HG03064 (cell line): Measurements from ENCODE around the gene GMDS.

ENCODE experiments used
- ATAC-seq: cut with Tn5 transposase; IDR thresholded peaks from one replicate; pipeline ENCODE4 v1.9.1; 2021; ENCODE audit warnings: low read depth; ENCODE audit not compliant: unreplicated experiment

GMDS gene

DNA sequence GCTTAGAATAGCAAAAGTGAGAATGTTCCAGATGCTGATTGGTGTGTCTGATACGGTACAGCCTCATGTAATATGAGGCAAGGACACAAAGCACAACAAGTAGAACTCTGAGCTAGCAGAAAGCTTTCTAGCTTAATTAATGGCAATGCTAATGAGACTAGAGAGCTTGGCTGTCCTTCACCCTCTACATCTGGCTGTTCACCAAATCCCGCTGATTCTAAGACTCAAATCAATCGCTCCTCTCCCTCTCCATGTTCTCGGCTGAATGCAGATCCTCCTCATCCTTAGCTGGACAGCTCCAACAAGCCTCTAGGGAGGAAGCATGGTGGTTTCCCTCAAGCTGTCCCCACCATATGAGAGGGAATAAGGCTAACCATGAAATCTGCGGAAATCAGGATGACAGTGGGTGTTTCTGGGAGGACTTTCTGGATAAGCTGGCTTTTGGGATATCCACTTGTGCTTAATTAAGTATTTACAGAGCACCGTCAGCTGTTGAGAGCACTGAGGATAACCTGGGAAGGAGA, 506.8 kb downstream of the GMDS start:
- no peak for ATAC-seq

DNA sequence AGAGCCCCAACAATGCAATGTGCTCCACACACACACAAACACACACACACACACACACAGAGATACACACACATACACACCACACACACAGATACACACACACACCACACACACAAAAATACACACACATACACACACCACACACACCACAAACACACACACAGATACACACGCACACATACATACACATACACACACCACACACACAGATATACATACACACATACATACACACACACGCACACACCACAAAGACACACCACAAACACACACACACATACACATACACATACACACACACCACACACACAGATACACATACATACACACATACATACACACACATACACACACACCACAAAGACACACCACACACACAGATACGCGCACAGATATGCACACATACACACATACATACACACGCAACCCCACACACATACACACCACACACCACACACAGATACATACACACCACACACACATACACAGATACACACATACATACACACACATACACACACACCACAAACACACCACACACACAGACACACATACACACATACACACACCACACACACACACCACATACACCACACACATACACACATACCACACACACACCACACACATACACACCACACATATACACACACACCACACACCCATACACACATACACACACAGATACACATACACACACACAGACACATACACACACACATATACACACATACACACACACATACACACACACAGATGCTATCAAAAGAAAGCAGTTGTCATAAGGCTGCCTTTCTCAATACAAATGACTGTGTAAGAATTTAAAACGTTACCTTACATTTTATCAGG, 507.7 kb downstream of the GMDS start:
- ATAC-seq: no peak

DNA sequence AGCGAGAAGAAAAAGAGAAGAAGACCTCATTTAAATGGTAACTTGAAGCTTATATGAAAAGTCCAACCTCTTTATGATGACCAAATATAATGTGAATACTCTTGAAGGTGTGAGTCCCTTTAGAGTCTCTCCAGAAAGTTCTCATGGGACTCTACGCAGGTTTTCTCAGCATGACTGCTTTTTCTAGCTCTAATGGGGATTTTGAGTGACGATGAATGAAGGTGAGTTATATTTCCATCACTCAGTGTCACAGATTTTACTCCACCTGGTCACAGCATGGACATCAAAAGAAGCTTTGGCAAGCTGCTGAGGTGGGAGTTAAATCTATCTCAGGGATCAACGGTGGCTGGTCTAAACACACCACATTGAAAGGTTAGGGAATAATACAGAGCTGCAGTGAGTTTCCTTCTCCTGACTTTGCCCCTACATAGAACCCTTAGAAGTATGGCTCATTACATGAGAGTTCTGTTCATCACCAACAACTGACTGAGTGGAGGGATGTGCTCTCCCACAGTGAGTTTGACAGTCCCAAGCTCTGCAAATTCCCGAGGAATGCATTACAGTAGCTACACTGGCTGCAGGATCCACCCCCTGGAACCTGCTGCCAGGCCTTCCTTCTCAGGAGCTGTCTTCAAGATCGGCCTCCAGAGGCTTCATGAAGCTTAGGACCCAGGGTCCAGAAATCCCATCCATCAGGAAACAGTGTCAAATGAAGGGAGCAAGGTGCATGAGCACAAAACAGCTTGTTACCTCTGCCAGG, 508.9 kb downstream of the GMDS start:
- ATAC-seq: no peak

DNA sequence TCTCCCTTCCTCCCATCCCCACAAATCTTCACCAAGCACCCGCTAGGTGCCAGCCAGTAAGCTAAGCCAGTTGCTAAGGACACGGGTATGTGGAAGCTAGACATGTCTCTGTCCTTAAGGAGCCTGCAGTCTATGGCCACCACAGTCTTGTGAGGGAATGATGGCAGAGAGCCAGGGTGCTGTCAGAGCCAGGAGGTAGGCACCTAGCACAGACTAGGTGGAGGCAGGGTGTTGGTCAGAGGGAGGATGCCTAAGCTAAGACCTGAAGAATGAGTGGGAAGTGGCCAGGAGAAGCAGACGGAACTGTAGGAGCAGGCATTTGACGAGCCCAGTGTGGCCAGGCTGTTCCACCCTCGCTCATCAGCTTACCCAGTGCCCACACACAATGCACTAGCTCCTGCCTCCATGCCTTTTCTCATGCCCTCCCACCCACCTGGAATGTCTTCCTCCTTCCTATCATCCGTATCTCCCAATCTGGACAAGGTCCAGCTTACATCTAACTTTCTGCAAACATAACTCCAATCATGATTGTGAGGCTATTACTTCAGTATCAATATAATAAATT, 510.1 kb downstream of the GMDS start:
- no peak for ATAC-seq

DNA sequence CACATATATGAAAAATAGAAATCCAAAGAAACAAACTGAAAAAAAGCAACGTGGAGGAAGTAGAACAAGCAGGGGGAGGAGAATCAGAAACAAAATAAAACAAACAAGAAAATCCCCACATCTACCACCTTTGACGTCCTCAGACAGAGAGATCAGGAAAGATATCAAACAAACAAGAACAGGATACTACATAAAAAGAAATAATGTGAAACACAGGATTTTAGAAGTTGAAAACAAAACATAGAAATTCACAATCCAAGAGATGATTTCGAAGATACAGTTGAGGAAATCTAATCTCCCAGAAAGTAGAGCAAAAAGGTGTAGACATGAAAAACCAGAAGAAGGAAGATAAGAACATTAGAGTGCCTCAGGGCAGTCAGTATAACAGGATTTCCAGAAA, 514.5 kb downstream of the GMDS start:
- no peak for ATAC-seq

DNA sequence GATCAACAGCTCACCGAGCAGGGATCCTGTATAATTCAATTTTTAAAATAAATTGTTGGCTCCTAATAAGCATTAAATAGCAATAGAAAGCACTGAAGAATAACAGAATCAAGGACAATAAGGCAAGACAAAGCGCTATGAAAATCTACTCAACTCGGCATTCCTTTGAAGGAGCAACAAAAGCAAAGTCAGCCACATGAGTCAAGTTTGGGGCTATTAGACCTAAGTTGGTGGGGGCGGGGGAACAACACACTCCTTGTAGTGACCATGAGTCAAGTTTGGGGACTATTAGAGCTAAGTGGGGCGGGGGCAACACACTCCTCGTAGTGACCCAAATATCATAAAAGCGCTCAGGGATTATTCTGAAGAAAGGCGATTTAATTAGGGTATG, 515.7 kb downstream of the GMDS start:
- ATAC-seq: no peak

DNA sequence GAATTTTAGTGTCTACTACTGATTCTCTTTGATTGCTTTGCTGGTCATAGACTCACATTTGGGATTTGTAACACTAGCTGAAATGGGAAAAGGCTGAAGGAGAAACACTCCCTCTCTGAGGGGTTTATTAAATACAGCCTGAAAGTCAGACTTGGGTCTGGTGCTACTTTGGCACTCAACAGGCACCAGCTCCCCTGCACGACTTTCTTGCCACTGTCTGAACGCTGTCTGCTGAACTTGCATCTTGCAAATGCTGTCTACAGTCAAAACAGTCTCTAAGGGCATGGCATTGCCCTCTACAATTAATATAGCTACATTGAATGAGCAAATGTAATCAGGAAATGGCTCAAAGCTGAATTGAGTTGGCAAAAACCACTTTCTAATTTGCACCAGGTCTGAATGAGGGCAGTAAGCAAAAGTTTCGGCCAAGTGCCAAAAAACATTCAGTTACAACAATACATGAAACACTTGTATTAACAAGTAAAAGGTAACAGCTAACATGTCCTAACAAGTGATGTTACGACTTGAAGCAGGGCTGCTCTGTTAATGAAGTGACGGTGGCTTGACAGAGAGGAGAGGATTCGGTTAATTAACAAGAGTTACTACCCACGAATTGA, 516.2 kb downstream of the GMDS start:
- ATAC-seq: no peak

DNA sequence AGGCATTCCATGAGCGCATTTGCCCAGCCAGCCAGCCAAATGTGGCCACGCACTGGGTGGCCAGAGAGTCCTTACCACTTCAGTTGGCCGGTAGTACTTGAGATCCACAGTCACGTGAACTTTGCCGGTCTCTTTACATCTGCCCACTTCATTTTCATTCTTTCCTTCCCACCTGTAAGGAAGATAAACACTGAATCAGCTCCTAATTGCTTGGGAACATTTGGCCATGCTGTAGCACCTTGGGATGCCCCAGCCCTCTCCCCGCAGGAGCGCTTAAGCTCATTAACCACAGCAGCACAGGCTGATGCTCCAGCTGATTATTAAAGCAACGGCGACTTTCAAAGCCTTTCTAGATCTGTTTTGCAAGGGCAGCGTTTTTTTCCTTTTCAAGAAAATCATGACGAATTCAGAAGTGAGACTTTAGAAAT, 519.0 kb downstream of the GMDS start:
- no peak for ATAC-seq

DNA sequence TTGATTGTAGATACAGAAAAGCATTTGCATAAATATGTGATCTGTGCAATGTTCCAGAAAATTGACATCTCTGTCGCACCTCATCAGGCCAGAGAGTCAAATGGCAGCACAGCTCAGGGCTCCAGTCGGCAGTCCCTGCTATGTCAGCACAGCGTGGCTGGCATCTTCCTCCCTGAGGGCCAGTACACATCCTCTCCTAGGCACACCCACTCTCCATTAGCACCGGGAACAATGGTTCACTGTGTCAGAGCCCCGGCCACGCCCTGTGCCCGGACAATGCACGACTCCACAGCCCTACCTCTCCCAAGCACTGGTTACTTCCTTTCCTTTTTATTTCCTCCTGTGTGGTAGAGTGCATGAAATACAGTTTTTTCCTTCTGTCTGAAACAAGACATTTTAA, 520.8 kb downstream of the GMDS start:
- ATAC-seq: no peak

DNA sequence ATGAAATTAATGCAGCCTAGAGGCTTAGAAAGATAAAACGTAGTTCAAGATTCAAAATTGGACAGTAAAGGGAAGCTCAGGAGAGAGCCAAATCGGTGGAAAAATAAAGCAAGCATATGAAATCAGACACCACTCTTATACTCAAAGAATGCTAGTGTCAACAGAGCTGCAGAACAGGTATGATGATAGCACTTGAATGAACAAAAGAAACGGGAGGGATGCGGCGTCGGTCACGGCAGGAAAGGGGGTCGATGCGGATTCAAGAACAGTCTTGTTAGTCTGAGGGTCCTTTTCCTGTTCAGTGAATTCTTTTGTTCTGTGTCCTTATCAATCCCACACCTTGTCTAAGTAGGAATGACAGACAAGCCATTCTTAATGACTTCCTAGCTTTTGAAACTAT, 521.3 kb downstream of the GMDS start:
- ATAC-seq: no peak

DNA sequence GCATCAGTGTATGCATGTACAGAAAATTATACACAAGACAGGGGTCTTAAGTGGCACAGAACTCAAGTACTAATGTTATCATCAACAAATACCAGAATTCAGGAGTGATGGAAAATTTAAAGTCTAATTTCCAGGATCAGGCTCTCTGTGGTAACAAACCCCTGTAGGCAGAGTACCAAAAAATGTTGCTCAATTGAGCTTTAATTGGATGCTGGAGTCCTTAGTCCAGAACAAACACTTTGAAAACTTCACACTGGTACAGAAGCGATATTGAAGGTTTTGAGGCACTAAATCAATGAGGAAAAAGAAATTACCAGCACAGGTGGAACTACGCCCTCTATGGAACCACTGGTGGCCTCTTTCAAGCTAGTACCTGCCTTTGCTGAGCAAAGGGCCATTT, 522.6 kb downstream of the GMDS start:
- ATAC-seq: no peak

DNA sequence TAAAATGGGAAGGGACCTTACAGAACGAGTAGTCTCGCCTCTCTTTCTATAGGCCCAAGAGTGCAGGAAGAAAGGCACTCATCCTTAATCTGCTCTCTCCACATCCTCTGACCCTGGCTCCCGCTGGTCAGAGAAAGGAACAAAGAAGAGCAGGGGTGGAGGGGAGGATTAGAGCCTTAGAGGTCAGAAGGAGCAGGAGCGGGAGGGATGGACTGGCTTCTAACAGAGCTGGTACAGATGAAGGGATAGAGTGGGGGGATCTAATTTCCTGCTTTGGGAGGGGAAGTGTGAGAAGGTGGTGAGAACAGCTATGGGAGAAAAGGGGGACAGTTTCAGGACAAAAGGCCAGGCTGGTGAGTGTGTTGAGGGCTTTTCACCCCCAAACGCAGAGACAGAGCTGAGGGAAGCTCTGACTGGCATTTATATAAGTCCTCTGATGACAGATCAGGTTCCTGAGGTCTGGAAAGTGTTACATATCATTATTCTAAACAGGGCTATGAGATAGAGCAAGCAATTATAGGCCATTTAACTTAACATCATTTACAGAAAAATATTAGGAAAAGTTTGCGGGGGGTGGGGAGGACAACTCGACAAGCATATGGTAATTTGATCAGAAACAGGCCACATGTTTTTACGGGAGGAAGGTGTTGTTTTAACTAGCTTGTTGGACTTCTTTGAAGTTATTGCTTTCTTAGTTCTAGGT, 524.6 kb downstream of the GMDS start:
- no peak for ATAC-seq

DNA sequence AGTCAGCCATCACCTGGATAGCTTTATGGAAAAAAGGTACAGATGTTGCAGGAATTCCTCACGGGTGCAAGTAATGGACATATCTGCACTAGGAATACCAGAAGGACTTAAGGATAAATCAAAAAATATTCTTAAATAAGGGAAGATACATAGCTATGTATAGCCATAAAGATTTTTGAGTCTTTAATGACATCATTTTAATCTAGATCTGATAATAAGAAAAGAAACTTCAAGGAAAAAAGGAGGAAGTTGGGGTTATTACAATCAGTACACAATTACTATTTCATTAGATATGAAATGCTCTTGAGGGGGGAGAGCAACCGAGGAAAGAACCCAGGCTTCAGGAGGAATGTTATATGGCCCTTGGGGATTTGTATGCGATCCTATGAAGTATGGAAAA, 525.5 kb downstream of the GMDS start:
- ATAC-seq: no peak

DNA sequence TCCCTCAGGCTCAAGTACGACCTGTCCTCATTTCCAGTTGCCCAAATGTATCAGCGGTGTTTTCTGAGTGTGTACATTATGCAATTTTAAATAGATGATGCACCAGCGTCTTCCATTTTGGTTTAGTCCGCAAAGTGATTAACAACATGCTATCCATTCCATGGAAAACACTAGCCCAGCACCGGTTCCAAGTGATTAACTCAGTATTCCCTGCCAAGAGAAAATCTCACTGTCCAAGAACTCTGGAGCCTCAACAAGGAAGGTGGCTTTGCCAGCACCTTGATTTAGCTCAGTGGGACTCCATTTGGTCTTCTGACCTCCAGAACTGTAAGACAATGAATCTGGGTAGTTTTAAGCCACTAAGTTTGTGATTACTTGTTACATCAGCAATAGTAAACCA, 528.5 kb downstream of the GMDS start:
- ATAC-seq: no peak

DNA sequence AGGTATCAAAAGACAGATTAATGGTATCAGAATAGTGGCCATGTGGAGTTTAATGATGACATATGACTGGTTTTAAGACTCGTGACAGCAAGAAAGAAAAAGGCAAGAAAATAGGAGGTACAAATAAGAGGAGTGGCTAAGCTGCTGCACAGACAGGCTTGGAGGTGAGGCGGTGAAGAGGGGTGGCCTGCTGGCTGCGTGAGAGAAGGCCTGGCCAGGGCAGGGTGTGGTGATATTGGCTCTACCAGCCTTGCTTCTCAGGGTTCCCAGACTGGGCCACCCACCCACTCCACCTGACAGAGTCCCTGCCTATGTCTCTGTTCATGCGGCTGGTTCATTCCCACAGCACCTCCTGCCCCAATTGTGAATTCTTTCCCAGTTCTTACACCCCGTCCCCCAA, 529.0 kb downstream of the GMDS start:
- ATAC-seq: no peak

DNA sequence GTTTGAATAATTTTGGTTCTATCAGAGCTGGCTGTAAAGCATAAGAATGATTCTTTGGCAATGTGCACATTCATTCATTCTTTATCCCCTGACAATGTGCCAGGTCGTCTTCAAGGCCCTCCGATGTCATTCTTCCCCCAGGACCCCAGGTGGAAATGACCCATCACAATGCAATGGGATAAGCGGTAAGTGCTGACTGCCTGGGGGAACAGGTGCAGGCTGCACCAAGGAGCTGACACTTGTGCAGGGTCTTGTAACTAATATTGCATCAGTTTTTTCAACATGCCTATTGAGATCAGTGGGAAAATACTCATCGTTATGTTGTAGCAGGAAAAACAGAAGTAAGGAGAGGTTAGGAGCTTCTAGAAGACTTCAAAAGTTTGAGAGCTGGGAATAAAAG, 530.1 kb downstream of the GMDS start:
- ATAC-seq: no peak

DNA sequence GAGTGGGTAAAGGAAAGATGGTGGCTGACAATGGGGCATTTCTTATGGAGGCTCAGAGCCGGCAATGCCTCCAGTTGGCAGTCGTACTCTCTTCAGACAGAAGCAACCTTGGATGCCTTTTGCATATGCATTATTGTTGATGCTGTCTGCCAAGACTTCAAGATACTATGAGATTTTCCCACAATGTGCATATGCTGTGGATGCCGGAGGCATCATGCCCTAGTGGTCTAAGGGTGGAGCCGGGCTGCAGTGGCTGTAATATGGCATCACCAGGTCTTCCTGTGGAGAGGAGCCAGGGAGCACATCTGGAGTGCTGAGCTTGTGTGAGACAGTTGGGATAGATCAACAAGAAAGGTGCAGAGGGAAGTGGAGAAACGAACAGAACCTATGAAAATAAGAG, 530.8 kb downstream of the GMDS start:
- no peak for ATAC-seq

DNA sequence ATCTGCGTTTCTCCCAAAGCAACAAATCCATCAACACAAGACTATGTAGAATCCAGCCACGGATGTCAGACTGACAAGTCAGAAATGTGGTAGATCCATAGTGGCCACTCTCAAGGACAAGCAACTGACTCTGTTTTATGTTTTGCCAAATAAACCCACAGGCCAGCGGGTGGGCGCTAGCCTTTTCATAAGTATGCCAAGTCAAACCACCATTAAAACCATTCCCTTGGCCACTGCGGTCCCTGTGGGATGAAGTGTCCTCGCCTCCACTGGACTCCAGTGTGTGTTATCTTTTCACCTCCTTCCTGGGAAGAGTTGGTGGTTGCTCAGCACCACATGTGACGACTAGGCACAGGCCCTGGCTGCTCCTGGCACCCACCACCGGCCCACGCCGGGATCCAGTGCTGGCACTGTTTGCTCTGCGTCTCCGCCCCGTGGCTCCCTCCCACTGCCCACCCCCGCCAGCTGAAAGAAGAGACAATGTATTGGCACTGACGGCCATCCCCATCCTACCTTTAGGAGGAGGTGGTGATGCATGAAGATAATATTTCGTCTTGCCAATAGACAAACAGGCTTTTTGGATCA, 532.3 kb downstream of the GMDS start:
- no peak for ATAC-seq

DNA sequence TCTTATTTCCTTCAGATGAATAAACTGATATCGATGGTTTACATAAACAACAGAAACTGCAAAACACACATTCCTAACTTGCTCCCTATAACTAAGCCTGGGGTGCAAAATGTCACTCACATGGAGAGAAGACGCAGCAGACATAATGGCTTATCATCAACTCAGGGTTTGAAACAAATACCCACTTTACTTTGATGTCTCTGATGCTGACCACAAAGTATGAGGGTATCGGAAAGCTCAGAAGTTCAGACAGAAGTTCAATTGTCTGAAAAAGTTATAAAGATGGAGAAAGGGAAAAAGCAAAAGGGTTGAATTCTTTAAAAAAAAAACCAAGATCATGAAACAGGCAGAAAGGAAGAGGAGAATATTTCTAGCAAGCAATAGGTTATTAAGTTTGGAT, 533.0 kb downstream of the GMDS start:
- no peak for ATAC-seq

DNA sequence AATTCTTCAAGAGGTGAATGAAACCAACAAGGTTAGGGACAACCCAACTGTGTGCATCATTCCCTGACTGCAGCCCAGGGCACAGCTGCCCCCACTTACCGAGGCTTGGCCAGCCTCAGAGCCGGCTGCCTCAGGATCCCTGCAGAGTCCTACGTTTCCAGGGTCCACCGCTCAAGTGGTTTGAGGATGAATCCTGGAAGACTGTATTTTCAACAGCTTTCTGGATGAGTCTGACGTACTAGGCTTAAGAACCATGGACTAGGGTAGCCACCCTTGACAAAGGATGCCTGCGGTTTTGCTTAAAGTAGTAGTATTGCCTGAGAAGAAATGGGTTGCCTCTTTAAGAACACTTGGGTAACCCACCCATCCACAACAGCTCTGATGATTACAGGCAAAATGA, 534.3 kb downstream of the GMDS start:
- no peak for ATAC-seq
